Measurements from ENCODE around the gene WIPF3. TPM values are rescaled to one million over a fixed set of nuclear protein-coding genes. Genes with fewer than 3 reads are reported as not detected.
A peak's percentile ranks its signal among the peaks of the same experiment; 100 is the strongest.

WIPF3 gene
- total and polyA plus RNA-seq, 8 donors = 0.50 to 1.7 (median 1.0) TPM; not detected in 1

DNA sequence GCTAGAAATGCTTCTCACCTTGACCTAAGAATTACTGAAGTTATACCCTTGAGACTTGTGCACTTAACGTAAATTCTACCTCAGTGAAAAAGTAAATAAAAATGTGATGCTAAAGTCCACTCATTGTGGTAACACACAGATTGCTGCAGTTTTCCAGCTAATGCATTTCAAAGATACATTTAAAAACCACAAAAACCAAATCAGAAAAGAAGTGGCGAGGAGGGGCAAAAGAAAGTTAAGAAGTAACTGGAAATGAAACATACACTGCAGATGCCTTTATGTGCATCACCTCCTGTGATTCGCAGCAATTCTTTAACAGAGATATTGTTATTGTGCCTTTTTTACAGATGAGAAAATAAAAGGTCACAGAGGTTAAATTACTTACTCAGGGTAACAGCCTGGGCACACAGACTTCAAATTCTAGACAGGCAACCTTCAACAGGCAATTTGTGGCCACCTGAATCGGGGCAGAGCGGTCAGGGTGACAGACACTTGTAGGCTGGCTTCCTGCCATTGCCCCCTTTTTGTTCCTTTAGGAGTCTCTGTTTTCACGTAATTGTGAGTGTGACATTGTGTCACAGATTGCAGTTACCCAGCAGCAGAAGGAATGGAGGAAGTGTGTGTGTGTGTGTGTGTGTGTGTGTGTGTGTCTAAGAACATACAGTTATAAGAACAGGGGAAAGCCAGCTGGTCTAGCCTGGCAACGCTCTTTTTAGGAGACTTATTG is 1.9 kb downstream of the WIPF3 start:
- no peak overlapping the region for H3K27ac ChIP-seq
- peaks cover 70 to 94% of the 10 kb centered on the region in 2 donors for H3K27me3 ChIP-seq
- H3K36me3 ChIP-seq = no peaks in the 10 kb centered on the region
- DNase-seq = no peak
- no peak for ATAC-seq
- TF ChIP-seq, protein P1, sequence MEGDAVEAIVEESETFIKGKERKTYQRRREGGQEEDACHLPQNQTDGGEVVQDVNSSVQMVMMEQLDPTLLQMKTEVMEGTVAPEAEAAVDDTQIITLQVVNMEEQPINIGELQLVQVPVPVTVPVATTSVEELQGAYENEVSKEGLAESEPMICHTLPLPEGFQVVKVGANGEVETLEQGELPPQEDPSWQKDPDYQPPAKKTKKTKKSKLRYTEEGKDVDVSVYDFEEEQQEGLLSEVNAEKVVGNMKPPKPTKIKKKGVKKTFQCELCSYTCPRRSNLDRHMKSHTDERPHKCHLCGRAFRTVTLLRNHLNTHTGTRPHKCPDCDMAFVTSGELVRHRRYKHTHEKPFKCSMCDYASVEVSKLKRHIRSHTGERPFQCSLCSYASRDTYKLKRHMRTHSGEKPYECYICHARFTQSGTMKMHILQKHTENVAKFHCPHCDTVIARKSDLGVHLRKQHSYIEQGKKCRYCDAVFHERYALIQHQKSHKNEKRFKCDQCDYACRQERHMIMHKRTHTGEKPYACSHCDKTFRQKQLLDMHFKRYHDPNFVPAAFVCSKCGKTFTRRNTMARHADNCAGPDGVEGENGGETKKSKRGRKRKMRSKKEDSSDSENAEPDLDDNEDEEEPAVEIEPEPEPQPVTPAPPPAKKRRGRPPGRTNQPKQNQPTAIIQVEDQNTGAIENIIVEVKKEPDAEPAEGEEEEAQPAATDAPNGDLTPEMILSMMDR (IDR thresholded peaks at IDR 0.05) = no peak
- peaks cover 0 to 18% of the 10 kb centered on the region in 2 donors for H3K4me1 ChIP-seq
- intact Hi-C loops (cut with DNase I) = no loop called here
- no peak overlapping the region for H3K4me3 ChIP-seq
- H3K9me3 ChIP-seq = no peaks in the 10 kb centered on the region

DNA sequence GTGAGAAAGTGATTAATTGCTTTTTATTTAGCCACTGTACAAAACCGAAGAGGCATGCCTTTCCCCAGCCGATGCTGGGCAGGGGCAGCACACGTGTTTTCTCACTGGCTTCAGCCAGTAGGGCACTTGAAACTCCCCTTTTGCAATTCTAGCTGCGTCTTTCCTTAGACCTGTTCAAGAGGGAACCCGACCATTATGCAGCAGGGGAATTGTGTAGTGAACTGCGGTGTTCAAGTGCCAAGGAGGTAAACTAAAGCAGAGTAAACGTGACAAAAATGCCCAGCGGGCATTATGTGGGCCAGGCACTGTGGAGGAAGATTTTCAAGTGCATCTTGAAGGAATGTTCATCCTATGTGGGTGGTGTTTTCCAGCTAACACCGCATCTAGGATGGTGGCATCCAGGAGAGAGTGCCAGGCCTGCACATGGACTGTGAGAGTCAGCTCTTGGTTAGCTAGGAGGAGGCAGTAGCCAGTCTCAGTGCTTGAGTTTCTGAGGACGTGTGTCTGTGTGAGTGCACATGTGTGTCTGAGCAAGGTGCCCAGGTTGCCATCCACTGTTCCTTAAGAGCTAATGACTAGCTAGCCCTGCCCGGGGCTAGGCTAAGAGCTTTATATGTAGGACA is 3.3 kb downstream of the WIPF3 start:
- Histone ChIP-seq H3K4me3 (no peak overlapping the region), H3K9me3 (no peaks in the 10 kb centered on the region), H3K4me1 (peaks cover 0 to 18% of the 10 kb centered on the region in 2 donors), H3K27me3 (peaks cover 70 to 94% of the 10 kb centered on the region in 2 donors), H3K36me3 (no peaks in the 10 kb centered on the region), H3K27ac (no peak overlapping the region)
- DNase-seq (peak in 1 of 4 donors; percentile 32), ATAC-seq (no peak)
- TF ChIP-seq, protein P1 (IDR thresholded peaks at IDR 0.05) = no peak
- intact Hi-C loops (cut with DNase I) = no loop called here

DNA sequence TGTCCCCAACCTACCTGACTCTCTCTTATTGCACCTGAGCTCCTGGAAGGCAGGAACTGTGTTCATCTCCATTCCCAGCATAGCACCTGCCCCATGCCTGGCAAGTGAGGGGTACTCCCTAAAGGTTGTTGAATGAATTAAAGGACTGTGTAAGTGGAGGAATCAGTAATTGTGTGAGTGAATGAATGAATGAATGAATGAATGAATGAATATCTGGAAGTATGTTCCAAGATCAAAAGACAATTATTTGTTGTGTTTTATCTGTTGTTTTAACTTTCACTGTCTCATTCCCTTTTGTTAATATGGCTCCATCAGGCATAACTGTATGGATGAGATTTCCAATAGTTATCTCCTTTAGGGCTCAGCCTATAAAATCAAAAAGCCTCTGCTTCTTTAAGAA is 4.0 kb downstream of the WIPF3 start:
- Histone ChIP-seq H3K36me3 (no peaks in the 10 kb centered on the region), H3K27ac (no peak overlapping the region), H3K4me3 (no peak overlapping the region), H3K9me3 (no peaks in the 10 kb centered on the region), H3K27me3 (peaks cover 69 to 94% of the 10 kb centered on the region in 2 donors), H3K4me1 (peaks cover 0 to 18% of the 10 kb centered on the region in 2 donors)
- intact Hi-C loops (cut with DNase I) = no loop called here
- TF ChIP-seq, protein P1 (IDR thresholded peaks at IDR 0.05) = no peak
- DNase-seq (no peak), ATAC-seq (no peak)

DNA sequence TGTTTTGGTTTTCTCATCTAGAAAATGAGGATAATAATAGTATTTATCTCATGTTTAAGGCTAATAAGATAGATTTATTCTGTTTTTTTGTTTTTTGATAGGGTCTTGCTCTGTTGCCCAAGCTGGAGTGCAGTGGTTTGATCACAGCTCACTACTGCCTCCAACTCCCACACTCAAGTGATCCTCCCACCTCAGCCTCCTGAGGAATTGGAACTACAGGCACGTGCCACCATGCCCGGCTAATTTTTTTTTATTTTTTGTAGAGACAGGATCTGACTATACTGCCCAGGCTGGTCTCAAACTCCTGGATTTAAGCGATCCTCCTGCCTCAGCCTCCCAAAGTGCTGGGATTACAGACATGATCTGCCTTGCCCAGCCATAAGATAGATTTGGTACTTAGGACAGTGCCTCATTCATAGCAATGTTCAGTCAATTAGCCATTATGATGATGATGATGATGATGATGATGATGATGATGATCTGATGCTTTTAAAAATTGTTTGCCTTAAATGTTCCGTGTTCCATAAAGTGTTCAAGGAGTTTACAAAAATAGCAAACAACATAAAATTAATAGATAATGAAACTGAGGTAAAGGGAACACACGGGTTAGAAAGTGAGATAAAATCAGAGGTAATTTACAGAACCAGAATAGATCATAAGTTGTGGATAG is 4.6 kb downstream of the WIPF3 start:
- no peak for ATAC-seq
- intact Hi-C loops (cut with DNase I) = no loop called here
- no peak overlapping the region for H3K27ac ChIP-seq

More for the DNA sequence above, 4.6 kb downstream of the WIPF3 start:
- peaks cover 62 to 93% of the 10 kb centered on the region in 2 donors for H3K27me3 ChIP-seq
- no peak overlapping the region for H3K4me3 ChIP-seq
- TF ChIP-seq, protein P1 (IDR thresholded peaks at IDR 0.05) = no peak
- DNase-seq = no peak
- H3K36me3 ChIP-seq = no peaks in the 10 kb centered on the region
- H3K4me1 ChIP-seq = peaks cover 0 to 18% of the 10 kb centered on the region in 2 donors
- no peaks in the 10 kb centered on the region for H3K9me3 ChIP-seq
